Astrocyte (in vitro differentiated cells and primary cell): Measurements from ENCODE around the gene OSM. TPM values are rescaled to one million over a fixed set of nuclear protein-coding genes. Genes with fewer than 3 reads are reported as not detected.

Experiments used
- DNase-seq: peaks from one replicate; pipeline ENCODE4 v3.0.0-alpha.2; 2010; ENCODE audit warnings: low read depth
- FAIRE-seq: peaks from 2 replicates; lab custom pipeline; 2011; peaks lifted over from hg19 to GRCh38; lab: Jason Lieb, UNC
- H2AFZ ChIP-seq: 2 replicates; pipeline ENCODE4 v1.6.0; 2012; ENCODE audit warnings: low read depth, low read length, inconsistent platforms
- H3K27ac ChIP-seq: 2 replicates; pipeline ENCODE4 v1.5.1; 2011; ENCODE audit warnings: low read depth, low read length, inconsistent platforms
- H3K27me3 ChIP-seq: 2 replicates; pipeline ENCODE4 v1.6.0; 2011; ENCODE audit warnings: low read length, inconsistent platforms; ENCODE audit not compliant: insufficient read depth
- H3K36me3 ChIP-seq: 2 replicates; pipeline ENCODE4 v1.5.1; 2011; ENCODE audit warnings: low read length, inconsistent platforms; ENCODE audit not compliant: insufficient read depth
- H3K4me1 ChIP-seq: 2 replicates; pipeline ENCODE4 v1.5.1; 2011; ENCODE audit warnings: low read length, inconsistent platforms; ENCODE audit not compliant: insufficient read depth
- H3K4me2 ChIP-seq: 2 replicates; pipeline ENCODE4 v1.6.0; 2012; ENCODE audit warnings: low read length, inconsistent platforms
- H3K4me3 ChIP-seq: 2 replicates; pipeline ENCODE4 v1.5.1; 2011; ENCODE audit warnings: low read depth, mild to moderate bottlenecking, low read length, inconsistent platforms; ENCODE audit not compliant: insufficient read depth
- H3K79me2 ChIP-seq: 2 replicates; pipeline ENCODE4 v1.6.0; 2012; ENCODE audit warnings: mild to moderate bottlenecking, low read length, inconsistent platforms; ENCODE audit not compliant: insufficient read depth
- H3K9ac ChIP-seq: 2 replicates; pipeline ENCODE4 v1.6.0; 2012; ENCODE audit warnings: mild to moderate bottlenecking, low read length, inconsistent platforms
- H3K9me3 ChIP-seq: 2 replicates; pipeline ENCODE4 v1.5.1; 2012; ENCODE audit warnings: low read depth, mild to moderate bottlenecking, low read length, inconsistent platforms; ENCODE audit not compliant: insufficient read depth
- H4K20me1 ChIP-seq: 2 replicates; pipeline ENCODE4 v1.6.0; 2012; ENCODE audit warnings: low read length, inconsistent platforms; ENCODE audit not compliant: insufficient read depth
- H3K27ac Mint-ChIP-seq: one replicate; pipeline ENCODE4 v1.8.0; 2021; ENCODE audit warnings: mild to moderate bottlenecking, mixed read lengths; ENCODE audit not compliant: unreplicated experiment
- H3K27me3 Mint-ChIP-seq: one replicate; pipeline ENCODE4 v1.8.0; 2021; ENCODE audit warnings: low read depth, mixed read lengths; ENCODE audit not compliant: unreplicated experiment
- H3K36me3 Mint-ChIP-seq: one replicate; pipeline ENCODE4 v1.8.0; 2021; ENCODE audit warnings: low read depth, mixed read lengths; ENCODE audit not compliant: unreplicated experiment
- H3K4me1 Mint-ChIP-seq: one replicate; pipeline ENCODE4 v1.8.0; 2021; ENCODE audit warnings: low read depth, mixed read lengths; ENCODE audit not compliant: unreplicated experiment
- H3K4me3 Mint-ChIP-seq: one replicate; pipeline ENCODE4 v1.8.0; 2021; ENCODE audit warnings: mild to moderate bottlenecking, moderate library complexity, mixed read lengths; ENCODE audit not compliant: unreplicated experiment
- H3K9me3 Mint-ChIP-seq: one replicate; pipeline ENCODE4 v1.8.0; 2021; ENCODE audit warnings: mild to moderate bottlenecking, mixed read lengths; ENCODE audit not compliant: unreplicated experiment
- CTCF ChIP-seq: IDR thresholded peaks from 2 replicates; pipeline ENCODE4 v1.5.1; 2011; ENCODE audit warnings: low read depth, mild to moderate bottlenecking, inconsistent platforms, low read length, moderate library complexity; ENCODE audit not compliant: insufficient read depth
- EZH2 ChIP-seq: IDR thresholded peaks from 2 replicates; pipeline ENCODE4 v1.6.1; 2012; ENCODE audit warnings: mild to moderate bottlenecking, low read length, inconsistent platforms; ENCODE audit not compliant: insufficient read depth
- total RNA-seq: library from RNA; stranded (reverse); gene quantifications from 2 replicates; pipeline ENCODE4 v1.2.1, GENCODE V29; 2021

The OSM gene
- total RNA-seq, 1 donor from 2014 or later = not detected

- no peaks in the 10 kb centered on the region for H3K36me3 ChIP-seq
- Mint-ChIP-seq H3K27me3 (no peaks in the 10 kb centered on the region), H3K4me3 (no peak overlapping the region), H3K36me3 (peaks cover 15% of the 10 kb centered on the region), H3K9me3 (no peaks in the 10 kb centered on the region), H3K4me1 (peaks cover 7% of the 10 kb centered on the region), H3K27ac (no peak overlapping the region)
- H3K9ac ChIP-seq = no peak overlapping the region
- peaks cover 3% of the 10 kb centered on the region for H3K79me2 ChIP-seq
- H3K4me3 ChIP-seq = no peak overlapping the region
- FAIRE-seq (no peak), DNase-seq (no peak)
- H3K27ac ChIP-seq = no peak overlapping the region
- H4K20me1 ChIP-seq = peaks cover 18% of the 10 kb centered on the region
- no peaks in the 10 kb centered on the region for H3K9me3 ChIP-seq
- no peaks in the 10 kb centered on the region for H3K27me3 ChIP-seq
- H3K4me1 ChIP-seq = peaks cover 33% of the 10 kb centered on the region
- no peak overlapping the region for H3K4me2 ChIP-seq
- TF ChIP-seq EZH2 (no peak), CTCF (peak; percentile 68)
- no peak overlapping the region for H2AFZ ChIP-seq
These were observed 20.4 kb upstream of the OSM start for GRCh38 chr22:30286813-30287647.

- no peaks in the 10 kb centered on the region for H3K27me3 ChIP-seq
- H3K36me3 Mint-ChIP-seq = peaks cover 15% of the 10 kb centered on the region
- FAIRE-seq (no peak), DNase-seq (no peak)
- H3K4me2 ChIP-seq = no peak overlapping the region
- H4K20me1 ChIP-seq = peaks cover 12% of the 10 kb centered on the region
- H3K36me3 ChIP-seq = no peaks in the 10 kb centered on the region
- peaks cover 30% of the 10 kb centered on the region for H3K4me1 ChIP-seq
- no peak overlapping the region for H3K9ac ChIP-seq
- no peak overlapping the region for H3K4me3 ChIP-seq
- no peaks in the 10 kb centered on the region for H3K27me3 Mint-ChIP-seq
- H3K4me1 Mint-ChIP-seq = peaks cover 7% of the 10 kb centered on the region
- no peaks in the 10 kb centered on the region for H3K9me3 ChIP-seq
- no peak overlapping the region for H3K27ac ChIP-seq
- no peak overlapping the region for H3K27ac Mint-ChIP-seq
- H2AFZ ChIP-seq = no peak overlapping the region
- H3K9me3 Mint-ChIP-seq = no peaks in the 10 kb centered on the region
- peaks cover 3% of the 10 kb centered on the region for H3K79me2 ChIP-seq
- no peak overlapping the region for H3K4me3 Mint-ChIP-seq
- TF ChIP-seq EZH2 (no peak), CTCF (no peak)
These were observed 19.7 kb upstream of the OSM start for GRCh38 chr22:30286331-30286730.

GRCh38 chr22:30285846-30286200, 19.2 kb upstream of the OSM start:
- no peak overlapping the region for H3K4me2 ChIP-seq
- DNase-seq (no peak), FAIRE-seq (no peak)
- H3K4me3 ChIP-seq = no peak overlapping the region
- no peak overlapping the region for H3K9ac ChIP-seq
- H3K36me3 ChIP-seq = no peaks in the 10 kb centered on the region
- H3K36me3 Mint-ChIP-seq = peaks cover 15% of the 10 kb centered on the region
- TF ChIP-seq EZH2 (no peak), CTCF (no peak)
- H3K27me3 Mint-ChIP-seq = no peaks in the 10 kb centered on the region
- H3K4me1 Mint-ChIP-seq = peaks cover 7% of the 10 kb centered on the region
- H3K4me1 ChIP-seq = peaks cover 25% of the 10 kb centered on the region
- H3K79me2 ChIP-seq = peaks cover 3% of the 10 kb centered on the region
- H3K27ac Mint-ChIP-seq = no peak overlapping the region
- no peak overlapping the region for H3K27ac ChIP-seq
- H2AFZ ChIP-seq = no peak overlapping the region
- no peak overlapping the region for H3K4me3 Mint-ChIP-seq
- H3K9me3 Mint-ChIP-seq = no peaks in the 10 kb centered on the region
- peaks cover 8% of the 10 kb centered on the region for H4K20me1 ChIP-seq
- no peaks in the 10 kb centered on the region for H3K9me3 ChIP-seq
- no peaks in the 10 kb centered on the region for H3K27me3 ChIP-seq
